HCT116 (cell line): ENCODE data around the gene STARD5.
A peak's percentile ranks its signal among the peaks of the same experiment; 100 is the strongest.

ENCODE experiments used
- CBX3 ChIP-seq: IDR thresholded peaks from 2 replicates; pipeline ENCODE4 v1.6.1; 2012; ENCODE audit warnings: low read depth
- EGR1 ChIP-seq: IDR thresholded peaks from 2 replicates; pipeline ENCODE4 v1.6.1; 2012; ENCODE audit warnings: low read depth
- EZH2 ChIP-seq: fragments of 200-600 bp; sonication (generic); IDR thresholded peaks from 2 replicates; pipeline ENCODE4 v1.6.1; 2017; ENCODE audit warnings: antibody characterized with exemption, mixed run types
- EZH2phosphoT487 ChIP-seq: fragments of 200-600 bp; IDR thresholded peaks from 2 replicates; pipeline ENCODE4 v1.6.1; 2018; ENCODE audit warnings: antibody characterized with exemption, borderline replicate concordance
- FOSL1 ChIP-seq: IDR thresholded peaks from 2 replicates; pipeline ENCODE4 v1.6.1; 2012; ENCODE audit warnings: low read depth
- POLR2A ChIP-seq: IDR thresholded peaks from 2 replicates; pipeline ENCODE4 v1.7.0; 2011; ENCODE audit warnings: borderline replicate concordance; ENCODE audit not compliant: insufficient read depth, insufficient read length; ENCODE audit errors: extremely low read depth
- POLR2AphosphoS5 ChIP-seq: IDR thresholded peaks from 2 replicates; pipeline ENCODE4 v1.6.1; 2011; ENCODE audit warnings: mild to moderate bottlenecking, low read depth, low read length, moderate library complexity
- RAD21 ChIP-seq: IDR thresholded peaks from 2 replicates; pipeline ENCODE4 v1.6.1; 2012; ENCODE audit warnings: low read depth, mild to moderate bottlenecking
- SP1 ChIP-seq: IDR thresholded peaks from 2 replicates; pipeline ENCODE4 v1.6.1; 2012; ENCODE audit warnings: low read depth
- SRF ChIP-seq: IDR thresholded peaks from 2 replicates; pipeline ENCODE4 v1.6.1; 2012; ENCODE audit warnings: low read depth
- YY1 ChIP-seq: IDR thresholded peaks from 2 replicates; pipeline ENCODE4 v1.6.1; 2011; ENCODE audit warnings: low read length, low read depth, moderate library complexity, mild to moderate bottlenecking; ENCODE audit not compliant: insufficient replicate concordance; ENCODE audit errors: extremely low read depth
- ZNF274 ChIP-seq: fragments of 200-500 bp; sonication (Bioruptor generic); IDR thresholded peaks from 2 replicates; pipeline ENCODE4 v1.6.1; 2014; ENCODE audit warnings: mild to moderate bottlenecking, low read depth, low read length, inconsistent platforms
- TF ChIP-seq, protein P1 (sequence below), 3 experiments: fragments of 200-600 bp in 1 of 3; sonication (generic) in 1 of 3; IDR thresholded peaks in 2 of 3; conservative IDR thresholded peaks in 1 of 3; 2 replicates each; pipeline ENCODE4 v1.5.1; 2012 to 2017; ENCODE audit warnings: low read depth in 2 of 3, low read length in 2 of 3, antibody characterized with exemption in 1 of 3, borderline replicate concordance in 1 of 3, control low read depth in 1 of 3, mild to moderate bottlenecking in 1 of 3, mixed read lengths in 1 of 3, mixed run types in 1 of 3, moderate library complexity in 1 of 3; ENCODE audit not compliant: insufficient read depth in 1 of 3
- TF ChIP-seq, protein P2 (sequence below): IDR thresholded peaks from 2 replicates; pipeline ENCODE4 v1.6.1; 2012; ENCODE audit warnings: low read depth

DNA sequence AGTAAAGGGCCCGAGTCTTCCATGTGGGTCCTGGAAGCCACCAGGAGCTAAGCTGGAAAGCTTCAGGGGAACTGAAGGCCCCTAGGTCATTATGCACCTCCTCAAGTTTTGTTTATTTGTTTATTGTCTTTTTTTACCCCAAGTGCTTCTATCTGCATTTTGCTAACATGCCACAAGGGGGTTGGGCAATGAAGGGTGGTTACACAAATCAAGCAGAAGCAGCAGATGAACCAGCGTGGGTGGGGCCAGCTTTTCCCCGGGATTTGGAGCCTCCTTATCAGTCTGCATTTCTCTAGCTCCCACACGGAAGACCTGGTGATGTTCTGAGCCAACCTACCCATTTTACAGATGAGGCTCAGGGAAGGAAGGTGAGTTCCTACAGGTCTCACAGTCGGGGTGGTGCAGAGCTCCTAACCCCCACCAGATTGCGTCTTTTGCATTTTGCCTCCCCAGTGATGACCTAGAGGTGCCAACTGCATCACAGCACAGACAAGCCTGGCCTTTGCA, 33.3 kb upstream of the STARD5 start:
- TF ChIP-seq, protein P1, sequence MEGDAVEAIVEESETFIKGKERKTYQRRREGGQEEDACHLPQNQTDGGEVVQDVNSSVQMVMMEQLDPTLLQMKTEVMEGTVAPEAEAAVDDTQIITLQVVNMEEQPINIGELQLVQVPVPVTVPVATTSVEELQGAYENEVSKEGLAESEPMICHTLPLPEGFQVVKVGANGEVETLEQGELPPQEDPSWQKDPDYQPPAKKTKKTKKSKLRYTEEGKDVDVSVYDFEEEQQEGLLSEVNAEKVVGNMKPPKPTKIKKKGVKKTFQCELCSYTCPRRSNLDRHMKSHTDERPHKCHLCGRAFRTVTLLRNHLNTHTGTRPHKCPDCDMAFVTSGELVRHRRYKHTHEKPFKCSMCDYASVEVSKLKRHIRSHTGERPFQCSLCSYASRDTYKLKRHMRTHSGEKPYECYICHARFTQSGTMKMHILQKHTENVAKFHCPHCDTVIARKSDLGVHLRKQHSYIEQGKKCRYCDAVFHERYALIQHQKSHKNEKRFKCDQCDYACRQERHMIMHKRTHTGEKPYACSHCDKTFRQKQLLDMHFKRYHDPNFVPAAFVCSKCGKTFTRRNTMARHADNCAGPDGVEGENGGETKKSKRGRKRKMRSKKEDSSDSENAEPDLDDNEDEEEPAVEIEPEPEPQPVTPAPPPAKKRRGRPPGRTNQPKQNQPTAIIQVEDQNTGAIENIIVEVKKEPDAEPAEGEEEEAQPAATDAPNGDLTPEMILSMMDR (IDR thresholded peaks at IDR 0.05 in 2 of 3, conservative IDR thresholded peaks at IDR 0.05 in 1 of 3; ENCODE audit: borderline replicate concordance in 1 of 3, insufficient read depth in 1 of 3, low read depth in 2 of 3, low read length in 2 of 3), result peak in 2 of 3 experiments; percentile 19 to 35; a peak in 4 of 6 replicates
- no peak for TF ChIP-seq RAD21
- no peak for TF ChIP-seq YY1
- no peak for TF ChIP-seq POLR2A
- no peak for TF ChIP-seq SP1
- TF ChIP-seq EZH2, result no peak
- TF ChIP-seq, protein P2, sequence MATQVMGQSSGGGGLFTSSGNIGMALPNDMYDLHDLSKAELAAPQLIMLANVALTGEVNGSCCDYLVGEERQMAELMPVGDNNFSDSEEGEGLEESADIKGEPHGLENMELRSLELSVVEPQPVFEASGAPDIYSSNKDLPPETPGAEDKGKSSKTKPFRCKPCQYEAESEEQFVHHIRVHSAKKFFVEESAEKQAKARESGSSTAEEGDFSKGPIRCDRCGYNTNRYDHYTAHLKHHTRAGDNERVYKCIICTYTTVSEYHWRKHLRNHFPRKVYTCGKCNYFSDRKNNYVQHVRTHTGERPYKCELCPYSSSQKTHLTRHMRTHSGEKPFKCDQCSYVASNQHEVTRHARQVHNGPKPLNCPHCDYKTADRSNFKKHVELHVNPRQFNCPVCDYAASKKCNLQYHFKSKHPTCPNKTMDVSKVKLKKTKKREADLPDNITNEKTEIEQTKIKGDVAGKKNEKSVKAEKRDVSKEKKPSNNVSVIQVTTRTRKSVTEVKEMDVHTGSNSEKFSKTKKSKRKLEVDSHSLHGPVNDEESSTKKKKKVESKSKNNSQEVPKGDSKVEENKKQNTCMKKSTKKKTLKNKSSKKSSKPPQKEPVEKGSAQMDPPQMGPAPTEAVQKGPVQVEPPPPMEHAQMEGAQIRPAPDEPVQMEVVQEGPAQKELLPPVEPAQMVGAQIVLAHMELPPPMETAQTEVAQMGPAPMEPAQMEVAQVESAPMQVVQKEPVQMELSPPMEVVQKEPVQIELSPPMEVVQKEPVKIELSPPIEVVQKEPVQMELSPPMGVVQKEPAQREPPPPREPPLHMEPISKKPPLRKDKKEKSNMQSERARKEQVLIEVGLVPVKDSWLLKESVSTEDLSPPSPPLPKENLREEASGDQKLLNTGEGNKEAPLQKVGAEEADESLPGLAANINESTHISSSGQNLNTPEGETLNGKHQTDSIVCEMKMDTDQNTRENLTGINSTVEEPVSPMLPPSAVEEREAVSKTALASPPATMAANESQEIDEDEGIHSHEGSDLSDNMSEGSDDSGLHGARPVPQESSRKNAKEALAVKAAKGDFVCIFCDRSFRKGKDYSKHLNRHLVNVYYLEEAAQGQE, result no peak
- TF ChIP-seq SRF, result no peak
- no peak for TF ChIP-seq EGR1
- no peak for TF ChIP-seq EZH2phosphoT487
- TF ChIP-seq POLR2AphosphoS5, result no peak
- no peak for TF ChIP-seq ZNF274
- no peak for TF ChIP-seq CBX3
- no peak for TF ChIP-seq FOSL1
